IMR-90 (cell line): ENCODE results near the gene HYDIN. TPM values are rescaled to one million over a fixed set of nuclear protein-coding genes. Genes with fewer than 3 reads are reported as not detected.

Source experiments
- ATAC-seq: fragments of 200-7000 bp; cut with Tn5 transposase; 2 replicates; pipeline ENCODE4 v1.9.1; 2020; ENCODE audit warnings: low read depth, mild to moderate bottlenecking, moderate library complexity
- BruUV-seq: library from RNA; stranded (reverse); fragments of 400-500 nt; replicated peaks from 2 replicates; lab custom pipeline; 2021; lab: Mats Ljungman, UMichigan
- CTCF ChIA-PET: fragments of 300-600 bp; formaldehyde crosslinking; extraction: SDS; loops from one replicate; lab custom pipeline; 2021; ENCODE audit warnings: antibody characterized with exemption; lab: Yijun Ruan, JAX
- POLR2A ChIA-PET: fragments of 300-600 bp; sonication (Branson Sonifier 250); formaldehyde crosslinking; loops from one replicate; lab custom pipeline; 2022; ENCODE audit warnings: antibody characterized with exemption; ENCODE audit not compliant: unreplicated experiment; lab: Charles Lee
- DNase-seq: peaks from one replicate; pipeline ENCODE4 v3.0.0; 2013
- H2AFZ ChIP-seq: replicated peaks from 2 replicates; pipeline ENCODE3; 2013; ENCODE audit warnings: low read length, mild to moderate bottlenecking; ENCODE audit not compliant: poor library complexity
- H2AK5ac ChIP-seq: 2 replicates; pipeline ENCODE4 v1.6.1; 2013; ENCODE audit warnings: low read depth, low read length, inconsistent platforms
- H2AK9ac ChIP-seq: replicated peaks from 2 replicates; pipeline ENCODE3; 2013; ENCODE audit warnings: mild to moderate bottlenecking, low read depth, low read length, moderate library complexity; ENCODE audit not compliant: poor library complexity
- H2BK120ac ChIP-seq: 2 replicates; pipeline ENCODE4 v1.6.1; 2013; ENCODE audit warnings: low read depth, low read length, inconsistent platforms
- H2BK15ac ChIP-seq: 3 replicates; pipeline ENCODE4 v1.6.1; 2013; ENCODE audit warnings: low read depth, low read length, inconsistent platforms
- H2BK20ac ChIP-seq: 2 replicates; pipeline ENCODE4 v1.6.1; 2013; ENCODE audit warnings: low read depth, mild to moderate bottlenecking, inconsistent platforms, low read length, moderate library complexity
- H2BK5ac ChIP-seq: 2 replicates; pipeline ENCODE4 v1.6.1; 2013; ENCODE audit warnings: mild to moderate bottlenecking, low read depth, low read length, inconsistent platforms; ENCODE audit not compliant: poor library complexity, severe bottlenecking
- H3K14ac ChIP-seq: replicated peaks from 2 replicates; pipeline ENCODE4 v1.6.1; 2013; ENCODE audit warnings: low read depth, low read length, inconsistent platforms
- H3K18ac ChIP-seq: 2 replicates; pipeline ENCODE4 v1.6.1; 2013; ENCODE audit warnings: low read depth, low read length, control low read depth
- H3K23ac ChIP-seq: 2 replicates; pipeline ENCODE4 v1.6.1; 2013; ENCODE audit warnings: low read depth, low read length, inconsistent platforms
- H3K27ac ChIP-seq: 2 replicates; pipeline ENCODE4 v1.5.1; 2013; ENCODE audit warnings: mild to moderate bottlenecking, control low read depth, low read length; ENCODE audit not compliant: insufficient read depth
- H3K27me3 ChIP-seq: 2 replicates; pipeline ENCODE4 v1.6.1; 2013; ENCODE audit warnings: low read length; ENCODE audit not compliant: control insufficient read depth, insufficient read depth
- H3K36me3 ChIP-seq: 2 replicates; pipeline ENCODE4 v1.6.1; 2013; ENCODE audit warnings: low read length, mixed read lengths; ENCODE audit not compliant: control insufficient read depth, insufficient read depth
- H3K4ac ChIP-seq: 2 replicates; pipeline ENCODE4 v1.6.1; 2013; ENCODE audit warnings: low read depth, low read length, inconsistent platforms
- H3K4me1 ChIP-seq: 2 replicates; pipeline ENCODE4 v1.6.1; 2013; ENCODE audit warnings: low read length, mixed read lengths; ENCODE audit not compliant: control insufficient read depth, insufficient read depth
- H3K4me2 ChIP-seq: 2 replicates; pipeline ENCODE4 v1.6.1; 2013; ENCODE audit warnings: low read depth, mild to moderate bottlenecking, control low read depth, low read length, moderate library complexity
- H3K4me3 ChIP-seq: 2 replicates; pipeline ENCODE4 v1.5.1; 2013; ENCODE audit warnings: low read depth, mild to moderate bottlenecking, control low read depth, low read length, moderate library complexity; ENCODE audit not compliant: insufficient read depth
- H3K56ac ChIP-seq: 2 replicates; pipeline ENCODE4 v1.6.1; 2013; ENCODE audit warnings: low read length, inconsistent platforms; ENCODE audit not compliant: insufficient read depth; ENCODE audit errors: extremely low read depth
- H3K79me1 ChIP-seq, 2 experiments: 2 replicates each; pipeline ENCODE4 v1.6.1; 2013; ENCODE audit warnings: low read length in 2 of 2, inconsistent platforms in 1 of 2, low read depth in 1 of 2
- H3K9ac ChIP-seq: 2 replicates; pipeline ENCODE4 v1.6.1; 2013; ENCODE audit warnings: low read depth, low read length, control low read depth
- H3K9me1 ChIP-seq: 2 replicates; pipeline ENCODE4 v1.6.1; 2013; ENCODE audit warnings: low read length, inconsistent platforms; ENCODE audit not compliant: insufficient read depth
- H3K9me3 ChIP-seq: 2 replicates; pipeline ENCODE4 v1.6.1; 2013; ENCODE audit warnings: low read length; ENCODE audit not compliant: control insufficient read depth, insufficient read depth
- H4K20me1 ChIP-seq: 2 replicates; pipeline ENCODE4 v1.6.1; 2013; ENCODE audit warnings: low read length, inconsistent platforms; ENCODE audit not compliant: insufficient read depth
- H4K5ac ChIP-seq: 2 replicates; pipeline ENCODE4 v1.6.1; 2013; ENCODE audit warnings: mild to moderate bottlenecking, low read depth, low read length, control low read depth
- H4K8ac ChIP-seq, 2 experiments: 2 replicates each; pipeline ENCODE4 v1.6.1; 2013; ENCODE audit warnings: low read depth in 2 of 2, low read length in 2 of 2, control low read depth in 1 of 2, inconsistent platforms in 1 of 2
- H4K91ac ChIP-seq: 2 replicates; pipeline ENCODE4 v1.6.1; 2013; ENCODE audit warnings: low read depth, low read length, inconsistent platforms; ENCODE audit not compliant: insufficient read depth
- BHLHE40 ChIP-seq: fragments of 150-350 bp; IDR thresholded peaks from 2 replicates; pipeline ENCODE4 v1.6.1; 2016; ENCODE audit warnings: mild to moderate bottlenecking, low read depth, low read length
- NFE2L2 ChIP-seq: fragments of 150-350 bp; IDR thresholded peaks from 2 replicates; pipeline ENCODE4 v1.6.1; 2016; ENCODE audit warnings: low read depth, mild to moderate bottlenecking, low read length
- WGBS, 2 experiments: methylation state at CpG; one replicate each; pipeline versions ENCODE4 v1.1.5 to v1.1.7; 2013; ENCODE audit warnings: missing lambda C conversion rate in 2 of 2; ENCODE audit not compliant: insufficient read length in 1 of 2; ENCODE audit errors: extremely low coverage in 2 of 2; 5-methylcytosine and 5-hydroxymethylcytosine counted together
- dilution Hi-C: fragments of 300-500 bp; cut with HindIII; formaldehyde crosslinking; loops from one replicate; pipeline ENCODE4 v1.14.3; 2018; ENCODE audit warnings: low sequenced_read_pairs; ENCODE audit not compliant: unreplicated experiment
- in situ Hi-C: fragments of 300-500 bp; cut with MboI; formaldehyde crosslinking; loops from 3 replicates; pipeline ENCODE4 v1.14.3; 2019; ENCODE audit warnings: low sequenced_read_pairs, inconsistent platforms, mixed read lengths
- intact Hi-C: fragments of 100-400 bp; cut with micrococcal nuclease; formaldehyde crosslinking; loops from 2 replicates; pipeline ENCODE4 v1.10.0; 2022
- polyA plus RNA-seq, 3 experiments: library from polyadenylated mRNA; depleted of rRNA; stranded (reverse); fragments of >200 nt; gene quantifications; 2 replicates each; pipeline ENCODE4 v1.2.3, GENCODE V29; 2012; ENCODE audit warnings: low replicate concordance in 1 of 3
- total RNA-seq: library from RNA; depleted of rRNA; stranded (reverse); fragments of >200 nt; gene quantifications from 2 replicates; pipeline ENCODE4 v1.2.3, GENCODE V29; 2012

HYDIN gene
- total and polyA plus RNA-seq, 2 of the 4 experiments (the other 2 are of a cell fraction) = 0.18 to 0.27 TPM

DNA sequence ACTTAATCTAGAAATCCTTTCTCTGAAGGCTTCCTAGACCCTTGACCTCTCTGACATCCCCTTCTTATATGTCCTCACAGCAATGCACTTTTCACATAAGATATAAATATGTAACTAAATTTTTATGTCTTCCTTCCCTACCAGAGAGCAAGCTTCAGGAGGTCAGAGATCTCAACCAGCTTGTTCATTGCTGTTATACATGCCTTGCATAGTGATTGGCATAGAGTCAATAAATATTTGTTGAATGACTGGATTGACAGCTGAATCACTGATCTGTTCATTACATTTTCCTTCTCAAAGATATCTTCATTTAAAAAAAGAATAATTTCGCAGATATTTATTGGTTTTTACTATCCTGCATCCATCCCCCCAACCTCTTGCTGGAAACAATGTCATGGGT, 29.5 kb downstream of the HYDIN start:
- ATAC-seq = no peak
- H3K9me1 ChIP-seq = no peaks in the 10 kb centered on the region
- dilution Hi-C loops (no loop called here), intact Hi-C loops (no loop called here), in situ Hi-C loops (no loop called here)
- no peak overlapping the region for H2BK20ac ChIP-seq
- H4K8ac ChIP-seq = no peak overlapping the region
- H2BK120ac ChIP-seq = no peak overlapping the region
- H2AK9ac ChIP-seq = no peak overlapping the region
- ChIA-PET POLR2A (no interaction called here), CTCF (no interaction called here)
- no peak for TF ChIP-seq BHLHE40
- no peak for TF ChIP-seq NFE2L2
- no peaks in the 10 kb centered on the region for H3K4me1 ChIP-seq
- DNase-seq = no peak
- no peak overlapping the region for H3K56ac ChIP-seq
- no peak overlapping the region for H3K27ac ChIP-seq
- no peaks in the 10 kb centered on the region for H3K79me1 ChIP-seq
- no peaks in the 10 kb centered on the region for H4K20me1 ChIP-seq
- BruUV-seq = no TSS peak
- no peak overlapping the region for H3K9ac ChIP-seq
- no peaks in the 10 kb centered on the region for H3K36me3 ChIP-seq
- no peak overlapping the region for H2AK5ac ChIP-seq
- no peak overlapping the region for H2BK5ac ChIP-seq
- no peaks in the 10 kb centered on the region for H3K9me3 ChIP-seq
- no peak overlapping the region for H3K18ac ChIP-seq
- H2AFZ ChIP-seq = no peak overlapping the region
- no peak overlapping the region for H3K14ac ChIP-seq
- H2BK15ac ChIP-seq = no peak overlapping the region
- H3K27me3 ChIP-seq = no peaks in the 10 kb centered on the region
- no CpG with 5 or more reads among the region's 1 CpG for WGBS, 2 experiments
- H3K4me2 ChIP-seq = no peak overlapping the region
- no peak overlapping the region for H3K4ac ChIP-seq
- H4K91ac ChIP-seq = no peak overlapping the region
- H3K4me3 ChIP-seq = no peak overlapping the region
- no peak overlapping the region for H4K5ac ChIP-seq
- no peak overlapping the region for H3K23ac ChIP-seq
